Esophagus muscularis mucosa (tissue), 3 donors: ENCODE measurements around the gene CNTNAP2.

Experiments used
- CTCF ChIP-seq, 3 experiments: fragments of 200-600 bp in 2 of 3; fragments of 450-650 bp in 1 of 3; sonication (generic) in 2 of 3; IDR thresholded peaks; one replicate each; pipeline ENCODE4 v1.5.1; 2017 to 2019; ENCODE audit warnings: antibody characterized with exemption in 3 of 3, mild to moderate bottlenecking in 2 of 3, moderate library complexity in 1 of 3
- POLR2A ChIP-seq: fragments of 450-650 bp; IDR thresholded peaks from one replicate; pipeline ENCODE4 v1.6.1; 2017; ENCODE audit warnings: antibody characterized with exemption, moderate library complexity, mild to moderate bottlenecking, low read depth

GRCh38 chr7:148242294-148242821 is 2125.8 kb downstream of the CNTNAP2 start:
- TF ChIP-seq CTCF (IDR thresholded peaks at IDR 0.05) (peak; percentile 67 to 82 (median 70)), POLR2A (no peak)
